ENCODE results near the gene RAB11FIP4.

The RAB11FIP4 gene

GRCh38 chr17:31411707-31412285, 20.3 kb downstream of the RAB11FIP4 start:
- no peak for DNase-seq

- no peak for DNase-seq
These were observed 21.0 kb downstream of the RAB11FIP4 start for GRCh38 chr17:31412511-31412910.

- DNase-seq, result no peak
These were observed 21.8 kb downstream of the RAB11FIP4 start for GRCh38 chr17:31413081-31413799.

DNA sequence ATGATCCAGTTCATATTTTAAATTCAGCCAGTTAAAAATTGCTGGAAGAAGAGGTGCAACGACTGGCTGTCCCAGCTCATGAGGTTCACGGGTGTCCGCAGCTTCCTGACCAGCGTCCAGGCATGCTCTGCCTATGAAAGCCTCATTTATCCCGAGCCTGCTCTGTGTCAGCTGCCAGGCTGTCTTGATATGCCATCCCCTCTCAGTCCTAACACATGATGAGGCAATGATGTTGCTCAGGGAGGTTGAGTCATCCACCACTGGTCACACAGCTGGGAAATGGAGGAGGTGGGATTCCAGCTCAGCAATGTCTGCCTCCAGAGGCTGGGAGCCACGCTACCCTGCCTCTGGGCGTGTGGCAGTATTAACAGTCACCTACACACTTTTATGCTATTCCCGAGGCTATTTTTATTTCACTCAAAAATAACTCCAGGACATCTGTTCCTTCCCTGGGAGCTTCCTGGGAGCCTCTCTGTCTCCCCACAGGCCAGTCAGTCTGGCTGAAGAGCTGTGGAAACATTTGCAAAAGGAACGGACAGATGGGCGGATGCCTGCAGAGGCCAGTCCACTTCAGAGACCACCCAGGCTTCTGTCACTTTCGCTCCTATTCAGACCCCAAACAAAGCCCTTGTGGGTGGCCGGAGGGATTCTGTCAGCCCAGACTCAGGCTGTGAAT, 22.5 kb downstream of the RAB11FIP4 start:
- DNase-seq, result peak; percentile 80

GRCh38 chr17:31414550-31414918, 23.1 kb downstream of the RAB11FIP4 start:
- DNase-seq, result no peak

DNA sequence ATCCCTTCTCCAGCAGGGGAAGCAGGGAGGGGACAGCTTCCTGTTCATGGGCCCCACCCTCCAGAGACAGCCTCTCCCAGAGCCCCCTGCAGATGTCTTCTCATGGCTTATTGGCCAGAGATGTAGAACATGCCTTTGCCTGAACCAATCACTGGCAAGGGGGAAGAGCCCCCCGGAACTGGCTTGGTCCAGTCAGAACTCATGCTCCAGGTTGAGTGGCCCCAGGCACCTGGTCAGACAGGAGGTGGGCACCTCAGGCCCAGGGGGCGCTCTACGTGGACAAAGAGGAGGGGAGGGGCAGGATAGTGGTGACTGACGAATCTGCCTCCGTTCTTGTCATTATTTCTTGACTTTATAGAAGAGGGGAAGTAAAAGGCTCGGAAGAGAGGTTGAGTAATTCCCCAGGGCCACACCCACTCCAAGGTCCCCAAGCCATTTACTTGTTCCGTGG, 23.6 kb downstream of the RAB11FIP4 start:
- DNase-seq, result peak; percentile 87

- no peak for DNase-seq
These were observed 24.4 kb downstream of the RAB11FIP4 start for GRCh38 chr17:31415640-31416502.

- DNase-seq, result no peak
These were observed 25.0 kb downstream of the RAB11FIP4 start for GRCh38 chr17:31416503-31416923.

GRCh38 chr17:31417051-31417792, 25.7 kb downstream of the RAB11FIP4 start:
- no peak for DNase-seq

DNA sequence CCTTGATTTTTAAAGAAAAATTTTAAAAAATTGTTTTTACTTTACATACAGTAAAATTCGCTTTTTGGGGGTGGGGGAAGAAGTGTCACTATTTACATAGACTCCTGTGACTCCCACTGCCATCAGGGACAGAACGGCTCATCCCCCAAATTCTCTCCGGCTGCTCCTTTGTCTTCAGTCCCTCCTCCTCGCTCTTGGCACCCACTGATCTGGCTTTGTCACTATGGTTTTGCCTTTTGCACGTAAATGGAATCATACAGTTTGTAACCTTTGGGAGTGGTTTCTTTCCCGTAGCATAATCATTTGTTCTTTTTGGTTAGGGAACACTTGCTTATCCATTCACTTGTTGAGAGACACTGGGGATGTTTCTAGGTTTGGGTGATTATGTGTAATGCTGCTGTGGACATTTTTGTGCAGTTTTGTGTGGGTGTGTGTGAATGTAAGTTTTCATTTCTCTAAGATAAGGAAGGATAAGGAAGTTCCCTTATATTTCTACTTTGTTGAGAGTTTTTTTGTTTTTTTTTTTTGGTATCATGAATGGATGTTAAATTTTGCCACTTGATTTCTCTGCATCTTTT, 27.4 kb downstream of the RAB11FIP4 start:
- peak; percentile 71 for DNase-seq

- DNase-seq, result no peak
These were observed 31.0 kb downstream of the RAB11FIP4 start for GRCh38 chr17:31422443-31422842.

DNA sequence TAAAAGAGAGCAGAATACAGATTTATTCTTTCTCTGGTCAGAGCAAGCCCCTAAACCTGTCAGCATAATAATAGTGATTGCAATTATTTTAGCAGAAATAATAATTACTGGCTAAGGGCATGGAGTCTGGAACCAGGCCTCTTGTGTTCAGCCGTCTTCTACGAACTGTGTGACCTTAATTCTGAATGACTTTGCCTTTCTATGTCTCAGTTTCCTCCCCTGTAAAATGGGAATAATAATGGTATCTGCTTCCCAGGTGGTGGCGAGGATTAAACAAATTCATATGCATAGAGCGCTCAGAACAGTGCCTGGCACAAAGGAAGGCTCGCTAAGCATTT, 33.4 kb downstream of the RAB11FIP4 start:
- no peak for DNase-seq

DNA sequence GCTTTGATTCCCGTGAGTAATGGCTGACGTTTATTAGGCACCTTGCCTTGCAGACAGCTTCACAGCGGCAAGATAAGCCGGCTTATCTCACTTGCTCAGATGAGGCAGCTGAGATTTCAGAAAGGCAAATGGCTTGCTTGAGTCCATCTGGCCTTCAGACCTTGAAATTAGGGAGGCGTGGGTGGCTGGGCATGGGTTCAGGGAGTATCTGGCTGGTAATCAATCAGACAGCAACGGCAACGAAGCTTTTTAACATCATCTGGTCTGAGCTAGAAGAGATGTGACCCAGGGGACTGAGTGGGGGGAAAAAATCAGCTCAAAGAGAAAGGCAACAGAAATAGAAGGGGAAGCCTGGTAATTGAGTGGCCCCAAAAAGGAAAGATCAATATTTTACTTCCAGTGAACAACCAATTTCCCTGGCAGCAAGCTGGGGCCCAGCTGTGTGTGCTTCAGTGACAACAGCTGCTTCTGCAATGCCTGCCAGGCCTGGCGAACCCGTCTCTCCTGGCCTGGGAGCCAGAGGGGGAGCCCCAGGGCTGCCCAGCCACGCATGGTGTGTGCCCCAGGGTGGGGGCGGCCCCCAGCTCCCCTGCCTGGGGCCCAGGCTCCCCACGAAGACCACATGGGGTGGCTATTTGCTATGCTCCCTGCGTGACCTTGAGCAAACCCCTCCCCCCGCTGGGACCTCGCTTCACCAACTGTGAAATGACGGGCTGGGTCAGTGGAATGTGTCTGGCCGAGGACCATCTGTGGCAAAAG, 34.0 kb downstream of the RAB11FIP4 start:
- DNase-seq, result no peak

DNA sequence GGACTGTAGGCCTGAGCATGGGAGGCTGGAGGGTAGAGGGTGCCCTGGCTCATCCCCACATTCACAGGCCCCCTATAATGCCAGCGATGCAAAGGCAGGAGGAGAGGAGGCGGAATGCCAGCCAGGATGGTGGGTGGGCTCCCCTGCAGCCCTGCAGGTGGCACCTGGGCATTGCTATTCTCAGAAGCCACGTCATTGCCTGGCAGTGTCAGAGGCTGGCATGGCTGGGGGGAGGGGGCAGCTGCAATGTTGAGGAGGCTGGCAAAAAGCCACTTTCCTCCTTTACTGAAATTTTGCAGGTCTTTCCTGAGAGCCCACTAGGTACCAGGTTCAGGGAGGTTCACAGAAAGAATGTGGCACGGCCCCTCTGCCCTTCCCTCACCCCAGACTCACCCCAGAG, 36.2 kb downstream of the RAB11FIP4 start:
- DNase-seq, result no peak

DNA sequence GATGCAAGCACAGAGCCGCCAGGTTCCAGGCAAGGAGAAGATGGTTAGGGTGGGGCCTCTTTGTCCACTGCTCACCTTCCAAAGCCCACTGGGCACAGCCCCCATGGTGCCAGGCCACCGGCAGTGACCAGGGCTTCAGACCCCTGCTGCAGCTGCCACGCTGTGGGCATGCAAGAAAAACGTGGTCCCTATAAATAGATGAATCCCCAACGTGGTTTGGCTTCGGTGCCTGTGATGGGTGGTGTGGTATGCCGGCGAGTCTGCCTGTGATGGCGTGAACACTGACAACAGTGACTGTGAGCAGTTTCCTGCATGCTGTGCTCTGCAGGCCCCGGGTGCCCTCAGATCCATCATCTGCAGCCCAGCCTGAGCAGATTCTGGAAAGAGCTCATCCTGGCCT, 36.6 kb downstream of the RAB11FIP4 start:
- DNase-seq, result no peak

GRCh38 chr17:31428512-31428911, 37.0 kb downstream of the RAB11FIP4 start:
- no peak for DNase-seq

DNA sequence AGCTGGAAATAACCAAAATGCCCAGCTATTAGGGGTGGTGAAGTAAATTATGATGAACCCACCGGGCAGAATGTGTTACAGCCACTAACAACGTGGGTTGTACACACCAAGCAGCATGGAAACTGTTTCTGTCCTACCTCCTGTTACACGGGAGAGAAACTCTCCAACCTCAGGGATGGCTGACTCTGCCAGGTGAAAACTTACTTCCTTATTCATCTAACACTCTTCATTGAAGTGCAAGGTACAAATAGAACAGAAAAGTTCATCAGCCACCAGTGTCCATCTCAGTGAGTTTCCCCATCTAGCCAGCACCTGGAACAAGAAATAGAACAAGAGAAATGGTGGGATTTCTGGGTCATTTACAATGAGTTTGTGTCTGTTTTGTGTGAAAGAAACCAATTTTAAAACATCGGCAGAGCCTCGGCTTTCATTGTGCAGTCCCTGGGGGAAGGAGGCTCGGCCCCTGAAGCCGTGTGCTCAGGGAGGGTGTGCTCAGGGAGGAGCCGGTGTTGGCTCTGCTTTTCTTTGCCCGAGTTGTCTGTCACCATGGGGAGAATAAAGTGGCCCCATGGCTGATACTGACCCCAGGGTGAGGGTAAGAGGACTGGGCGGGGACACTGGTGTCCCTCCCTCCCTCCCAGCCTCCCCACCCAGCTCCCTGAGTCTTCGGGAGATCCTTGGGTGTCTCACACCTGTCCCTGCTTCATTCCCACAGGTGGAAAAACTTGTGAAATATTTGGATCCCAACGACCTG, 39.8 kb downstream of the RAB11FIP4 start:
- DNase-seq, result no peak

DNA sequence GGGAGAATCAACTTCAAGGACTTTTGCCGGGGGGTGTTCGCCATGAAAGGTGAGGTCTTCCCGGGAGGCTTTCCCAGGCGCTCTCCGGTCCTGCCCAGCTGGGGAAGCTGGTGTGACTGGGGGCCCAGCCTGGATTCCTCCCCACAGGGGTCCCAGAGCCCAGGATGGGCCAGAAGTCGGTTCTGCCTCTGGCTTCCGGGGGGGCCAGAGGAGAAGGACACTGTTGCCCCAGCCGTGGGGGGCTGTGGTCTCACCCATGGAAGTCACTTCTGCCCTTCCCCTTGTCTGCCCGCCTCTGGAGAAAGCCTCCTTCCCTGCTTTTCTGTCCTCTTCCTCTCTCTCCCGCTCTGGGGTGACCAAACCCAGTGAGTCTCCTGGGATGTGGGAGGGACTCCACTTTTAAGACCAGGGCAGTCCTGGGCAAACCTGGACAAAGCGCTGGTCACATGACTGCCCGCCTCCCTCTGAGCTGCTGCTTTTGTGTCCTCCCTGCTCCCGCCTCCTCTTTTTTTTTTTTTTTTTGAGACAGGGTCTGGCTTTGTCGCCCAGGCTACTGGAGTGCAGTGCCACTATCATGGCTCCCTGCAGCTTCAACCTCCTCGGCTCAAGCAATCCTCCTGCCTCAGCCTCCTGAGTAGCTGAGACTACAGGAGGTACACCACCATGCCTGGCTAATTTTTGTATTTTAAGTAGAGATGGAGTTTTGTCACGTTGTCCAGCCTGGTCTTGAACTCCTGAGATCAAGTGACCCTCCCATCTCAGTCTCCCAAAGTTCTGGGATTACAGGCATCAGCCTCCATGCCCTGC, 40.6 kb downstream of the RAB11FIP4 start:
- no peak for DNase-seq

GRCh38 chr17:31433091-31433790, 41.8 kb downstream of the RAB11FIP4 start:
- DNase-seq, result no peak
